Daoy (cell line): ENCODE measurements around the gene LUC7L. TPM values are rescaled to one million over a fixed set of nuclear protein-coding genes. Genes with fewer than 3 reads are reported as not detected.
"Not testable (repeated sequence)": the region's sequence is repeated elsewhere in the genome, so short reads cannot be mapped to it uniquely, and the experiment has no call there.

Experiments used
- DNase-seq: peaks from one replicate; pipeline ENCODE4 v3.0.0-alpha.2; 2015; ENCODE audit warnings: low read depth
- total RNA-seq: library from RNA; depleted of rRNA; stranded (reverse); fragments of >200 nt; shearing (Covaris generic); gene quantifications from 2 replicates; pipeline ENCODE4 v1.2.3, GENCODE V29; 2014

LUC7L gene
- total RNA-seq, 1 experiment from 2014 or later, result 42.3 TPM

DNA sequence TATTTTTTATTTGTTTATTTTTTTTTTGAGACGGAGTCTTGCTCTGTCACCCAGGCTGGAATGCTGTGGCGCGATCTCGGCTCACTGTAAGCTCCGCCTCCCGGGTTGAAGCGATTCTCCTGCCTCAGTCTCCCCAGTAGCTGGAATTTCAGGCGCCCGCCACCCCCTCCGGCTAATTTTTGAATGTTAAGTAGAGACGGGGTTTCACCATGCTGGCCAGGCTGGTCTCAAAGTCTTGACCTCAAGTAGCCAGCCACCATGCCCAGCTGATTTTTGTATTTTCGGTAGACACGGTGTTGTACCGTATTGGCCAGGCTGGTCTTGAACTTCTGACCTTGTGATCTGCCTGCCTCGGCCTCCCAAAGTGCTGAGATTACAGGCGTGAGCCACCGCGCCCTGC is 1.1 kb upstream of the LUC7L start:
- not testable (repeated sequence) for DNase-seq

GRCh38 chr16:229731-230281 is 557 bp upstream of the LUC7L start:
- no peak for DNase-seq

DNA sequence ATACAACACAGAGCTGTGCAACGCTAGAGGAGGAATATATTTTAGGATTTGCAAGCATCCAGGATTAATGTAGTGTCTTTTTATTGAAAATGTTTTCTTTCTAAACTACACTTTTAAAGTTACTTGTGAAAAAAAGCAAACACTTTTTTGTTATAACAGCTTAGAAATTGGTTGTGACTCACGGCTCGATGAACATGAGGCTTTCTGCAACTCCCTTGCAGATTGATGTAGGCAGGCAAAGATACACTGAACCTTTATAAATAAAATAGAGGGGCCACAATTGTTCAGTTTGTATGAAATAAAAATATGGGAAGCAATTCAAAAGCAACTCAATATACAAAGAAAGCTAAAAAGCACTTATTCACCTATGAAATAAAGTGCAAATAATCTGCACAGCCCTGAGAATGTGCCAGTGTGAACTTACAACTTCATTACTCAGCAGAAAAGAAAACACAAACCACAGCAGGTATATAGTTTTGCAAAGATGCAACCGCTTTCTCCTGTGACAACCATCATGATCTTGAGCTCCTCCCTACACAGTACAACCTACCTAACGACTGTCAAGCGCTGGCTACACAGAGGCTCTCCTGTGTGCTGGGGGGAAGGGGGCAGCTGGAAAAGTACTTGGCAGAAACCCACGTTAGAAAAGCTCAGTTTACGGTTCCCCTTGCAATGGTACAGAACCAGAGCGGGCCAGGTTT is 948 bp downstream of the LUC7L start:
- DNase-seq, result peak; percentile 4

GRCh38 chr16:220021-220420 is 9.2 kb downstream of the LUC7L start:
- DNase-seq, result no peak

DNA sequence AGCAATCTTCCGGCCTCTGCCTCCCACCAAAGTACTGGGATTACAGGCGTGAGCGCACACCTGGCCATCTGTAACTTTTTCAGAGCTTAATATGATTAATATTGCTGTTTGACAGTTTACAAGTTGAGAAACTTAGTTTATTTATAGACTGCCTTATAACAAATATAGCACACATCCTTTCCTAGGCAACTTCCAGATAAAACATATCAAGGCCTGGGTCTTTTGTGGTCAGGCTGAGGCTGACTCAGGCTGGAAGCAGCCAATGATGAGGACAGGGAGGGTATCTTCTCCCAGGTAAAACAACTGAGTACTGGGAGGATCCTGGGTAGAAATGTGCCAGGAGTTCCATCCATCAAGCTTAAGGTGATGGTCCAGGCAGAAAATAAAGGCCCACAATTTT is 16.2 kb downstream of the LUC7L start:
- no peak for DNase-seq

- not testable (repeated sequence) for DNase-seq
Observed at GRCh38 chr16:211631-212180, 17.5 kb downstream of the LUC7L start.

DNA sequence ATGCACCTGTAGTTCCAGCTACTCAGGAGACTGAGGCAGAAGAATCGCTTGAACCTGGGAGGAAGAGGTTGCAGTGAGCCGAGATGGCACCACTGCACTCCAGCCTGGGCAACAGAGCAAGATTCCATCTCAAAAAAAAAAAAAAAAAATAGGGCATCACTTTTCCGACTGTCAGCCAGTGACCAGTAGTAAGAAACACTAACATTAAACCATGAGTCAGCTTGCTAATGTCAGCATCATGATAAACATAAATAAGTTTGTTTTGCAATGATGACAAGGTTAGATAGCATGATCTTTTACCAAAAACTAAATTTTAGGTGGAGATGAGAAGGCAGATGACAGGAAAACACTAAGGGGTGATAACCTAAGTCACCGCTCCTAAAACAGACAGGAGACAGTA is 19.9 kb downstream of the LUC7L start:
- DNase-seq, result not testable (repeated sequence)

- DNase-seq, result not testable (repeated sequence)
Observed at GRCh38 chr16:204046-204445, 25.2 kb downstream of the LUC7L start.

- no peak for DNase-seq
Observed at GRCh38 chr16:203246-203645, 26.0 kb downstream of the LUC7L start.

DNA sequence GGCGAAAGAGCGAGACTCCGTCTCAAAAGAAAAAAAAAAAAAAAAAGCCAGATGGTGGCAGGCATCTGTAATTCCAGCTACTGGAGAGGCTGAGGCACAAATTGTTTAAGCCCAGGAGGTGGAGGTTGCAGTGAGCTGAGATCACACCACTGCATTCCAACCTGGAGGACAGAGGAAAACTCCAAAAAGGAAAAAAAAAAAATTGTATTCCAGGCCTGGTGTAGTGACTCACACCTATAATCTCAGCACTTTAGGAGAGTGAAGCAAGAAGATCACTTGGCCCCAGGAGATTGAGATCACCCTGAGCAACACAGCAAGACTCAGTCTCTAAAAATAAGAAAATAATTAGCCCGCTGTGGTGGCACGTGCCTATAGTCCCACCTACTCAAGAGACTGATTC is 28.9 kb downstream of the LUC7L start:
- DNase-seq, result peak; percentile 9

DNA sequence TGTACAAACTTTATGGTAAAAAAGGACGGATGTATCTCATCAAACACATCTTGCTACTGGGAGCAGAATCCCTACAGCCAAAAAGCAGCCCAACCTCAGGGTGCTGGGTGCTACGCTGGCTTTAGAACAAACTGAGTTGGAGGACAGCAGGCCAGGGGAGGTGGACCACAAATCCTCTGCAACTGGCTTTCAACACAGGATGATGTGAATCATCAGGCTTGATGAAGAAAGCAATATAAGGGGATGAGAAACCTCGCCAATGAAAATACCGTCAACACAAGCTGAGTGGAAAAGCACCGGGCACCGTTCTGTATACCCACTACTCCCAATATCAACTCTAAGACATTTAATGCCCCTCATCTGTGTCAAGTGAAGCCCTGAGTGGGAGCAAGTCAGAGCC is 34.7 kb downstream of the LUC7L start:
- DNase-seq, result no peak

- DNase-seq, result no peak
Observed at GRCh38 chr16:193441-193840, 35.8 kb downstream of the LUC7L start.

DNA sequence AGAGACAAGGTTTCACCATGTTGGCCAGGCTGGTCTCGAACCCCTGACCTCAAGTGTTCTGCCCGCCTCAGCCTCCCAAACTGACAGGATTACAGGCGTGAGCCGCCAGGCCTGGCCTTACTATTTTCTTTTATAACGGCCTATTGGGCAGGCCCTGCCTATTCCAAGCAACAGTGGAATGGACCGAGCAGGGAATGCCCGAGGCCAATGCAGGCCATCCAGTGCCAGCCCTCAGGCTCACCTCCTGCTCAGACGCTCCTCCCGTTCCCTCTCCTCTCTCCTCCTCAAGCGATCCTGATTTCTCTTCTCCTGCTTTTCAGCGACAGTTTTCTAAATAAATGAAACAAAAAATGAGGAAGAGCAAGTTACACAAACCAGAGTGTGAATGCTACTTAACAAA is 36.6 kb downstream of the LUC7L start:
- no peak for DNase-seq

- no peak for DNase-seq
Observed at GRCh38 chr16:191831-192230, 37.4 kb downstream of the LUC7L start.

DNA sequence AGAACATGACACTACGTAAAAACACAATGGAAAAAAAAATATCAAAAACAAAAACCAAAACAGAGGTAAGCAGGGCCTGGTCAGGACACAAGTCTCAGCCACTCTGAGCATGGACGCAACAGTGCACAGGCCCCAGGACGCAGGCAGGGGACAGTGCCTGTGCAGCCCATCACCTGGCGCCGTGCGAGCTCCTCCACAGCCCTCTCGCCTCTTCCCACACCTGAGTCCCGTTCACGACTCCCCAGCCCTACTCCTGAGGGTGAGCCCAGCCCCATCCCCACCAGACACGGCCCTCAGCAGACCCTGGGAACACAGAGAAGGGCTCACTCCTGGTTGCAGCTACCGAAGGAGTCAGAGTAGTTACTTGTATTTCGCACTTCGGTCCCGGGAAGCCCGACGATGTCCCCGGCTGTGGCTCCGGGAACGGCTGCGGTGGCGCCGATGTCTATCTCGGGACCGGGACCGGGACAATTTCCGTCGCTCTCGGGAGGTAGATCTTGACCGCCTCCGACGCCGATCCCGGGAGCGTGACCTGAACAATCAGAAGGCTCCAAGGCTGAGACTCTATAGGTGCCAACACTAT is 39.6 kb downstream of the LUC7L start:
- DNase-seq, result no peak

- DNase-seq, result no peak
Observed at GRCh38 chr16:188674-189073, 40.6 kb downstream of the LUC7L start.

- no peak for DNase-seq
Observed at GRCh38 chr16:187330-187729, 41.9 kb downstream of the LUC7L start.

DNA sequence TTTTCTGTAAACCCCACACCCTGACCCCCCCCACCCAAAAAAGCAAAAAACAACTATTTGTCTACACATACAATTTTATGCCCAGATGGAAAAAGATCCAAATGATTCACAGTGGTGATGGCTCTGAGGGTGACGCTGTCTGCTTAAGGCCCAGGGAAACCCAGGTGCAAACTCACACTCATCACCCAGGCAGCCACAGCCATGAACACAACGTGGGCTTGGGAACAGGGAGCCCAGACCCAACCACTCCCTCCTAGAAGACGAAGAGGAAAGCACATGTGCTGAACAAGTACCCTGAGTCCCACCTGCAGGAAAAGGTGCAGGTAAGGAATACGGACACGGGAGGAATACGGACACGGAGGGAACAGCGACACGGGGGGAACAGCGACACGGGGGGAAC is 43.6 kb downstream of the LUC7L start:
- DNase-seq, result no peak

DNA sequence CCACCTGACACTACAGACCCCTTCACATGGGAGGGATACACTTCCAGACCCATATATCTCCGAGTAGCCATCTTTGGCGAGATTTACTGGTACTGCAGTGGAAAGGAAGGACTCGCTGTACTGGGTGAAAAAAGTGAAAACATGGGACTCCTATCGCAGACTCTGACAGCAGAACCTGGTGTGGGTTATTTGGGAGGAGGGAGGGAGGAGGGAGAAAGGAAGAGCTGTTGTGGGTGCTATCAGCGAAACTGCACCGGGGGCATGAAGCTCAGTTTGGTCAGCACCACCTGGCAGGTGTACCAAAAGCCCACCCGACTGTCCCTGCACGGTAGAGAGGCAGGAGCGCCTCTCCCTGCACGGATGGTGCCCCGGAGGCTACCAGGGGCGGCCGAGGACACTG is 44.0 kb downstream of the LUC7L start:
- no peak for DNase-seq

DNA sequence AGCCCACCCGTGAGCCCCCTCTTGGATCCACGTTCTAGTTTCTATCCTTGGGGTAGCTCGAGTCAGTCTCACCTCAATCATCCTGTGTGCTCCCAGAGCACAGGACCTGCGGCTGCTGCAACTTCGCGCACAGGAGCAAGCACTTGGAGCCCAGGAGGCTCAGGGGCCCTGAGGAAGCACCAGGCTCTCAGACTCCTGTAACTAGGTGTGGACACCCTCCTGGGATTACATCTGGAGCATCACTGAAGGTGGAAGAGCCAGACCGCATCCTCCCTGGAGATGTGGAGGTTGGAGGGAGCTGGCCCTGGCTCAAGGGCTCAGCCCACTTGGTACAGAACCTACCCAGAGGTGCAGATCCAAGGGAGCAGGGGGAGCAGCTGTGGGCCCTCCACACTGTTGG is 46.2 kb downstream of the LUC7L start:
- DNase-seq, result no peak

DNA sequence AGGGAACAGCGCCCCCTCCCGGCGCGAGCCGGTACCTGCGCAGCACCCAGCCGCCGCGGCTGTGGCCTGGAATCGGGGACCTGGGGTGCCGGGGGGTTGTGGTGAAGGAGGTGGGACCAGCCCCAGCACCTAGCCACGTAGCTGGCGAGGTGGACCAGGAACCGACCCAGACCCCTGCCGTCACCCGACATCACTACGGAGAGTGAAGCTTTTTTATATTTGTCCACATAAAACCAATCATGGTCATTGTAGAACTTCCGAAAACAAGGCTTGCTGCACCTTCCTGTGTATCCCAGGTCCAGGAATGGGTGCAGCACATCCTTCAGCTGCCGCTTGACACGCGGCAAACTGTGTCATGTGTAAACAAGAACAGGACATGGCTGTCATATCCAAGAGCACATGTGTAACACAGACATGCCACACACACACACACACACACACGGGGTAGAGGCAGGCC is 47.7 kb downstream of the LUC7L start:
- DNase-seq, result no peak

DNA sequence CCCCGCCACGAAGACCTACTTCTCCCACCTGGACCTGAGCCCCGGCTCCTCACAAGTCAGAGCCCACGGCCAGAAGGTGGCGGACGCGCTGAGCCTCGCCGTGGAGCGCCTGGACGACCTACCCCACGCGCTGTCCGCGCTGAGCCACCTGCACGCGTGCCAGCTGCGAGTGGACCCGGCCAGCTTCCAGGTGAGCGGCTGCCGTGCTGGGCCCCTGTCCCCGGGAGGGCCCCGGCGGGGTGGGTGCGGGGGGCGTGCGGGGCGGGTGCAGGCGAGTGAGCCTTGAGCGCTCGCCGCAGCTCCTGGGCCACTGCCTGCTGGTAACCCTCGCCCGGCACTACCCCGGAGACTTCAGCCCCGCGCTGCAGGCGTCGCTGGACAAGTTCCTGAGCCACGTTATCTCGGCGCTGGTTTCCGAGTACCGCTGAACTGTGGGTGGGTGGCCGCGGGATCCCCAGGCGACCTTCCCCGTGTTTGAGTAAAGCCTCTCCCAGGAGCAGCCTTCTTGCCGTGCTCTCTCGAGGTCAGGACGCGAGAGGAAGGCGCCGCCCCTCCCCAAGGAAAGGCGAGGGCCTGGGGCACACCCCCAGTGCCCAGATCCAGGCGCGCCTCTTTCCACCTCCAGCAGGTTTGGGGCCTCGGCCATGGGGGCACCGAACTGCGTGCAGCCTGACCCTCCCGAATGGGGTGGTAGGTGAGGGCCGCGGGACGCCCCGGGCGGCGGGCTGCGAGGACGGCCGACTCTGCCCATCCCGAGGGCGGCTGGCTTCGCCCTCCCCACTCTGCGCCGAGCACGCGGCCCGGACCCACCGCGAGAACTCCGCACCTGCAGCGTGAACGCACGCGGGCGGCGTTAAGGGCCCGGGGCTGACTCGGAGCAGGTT is 48.3 kb downstream of the LUC7L start:
- peak; percentile 82 for DNase-seq
